Measurements from ENCODE around the gene CTXND1.

CTXND1 gene

GRCh38 chr15:80210611-80211573, 41.1 kb downstream of the CTXND1 start:
- in situ Hi-C loops (cut with HindIII; ENCODE audit: low sequenced_read_pairs): no loop called here

DNA sequence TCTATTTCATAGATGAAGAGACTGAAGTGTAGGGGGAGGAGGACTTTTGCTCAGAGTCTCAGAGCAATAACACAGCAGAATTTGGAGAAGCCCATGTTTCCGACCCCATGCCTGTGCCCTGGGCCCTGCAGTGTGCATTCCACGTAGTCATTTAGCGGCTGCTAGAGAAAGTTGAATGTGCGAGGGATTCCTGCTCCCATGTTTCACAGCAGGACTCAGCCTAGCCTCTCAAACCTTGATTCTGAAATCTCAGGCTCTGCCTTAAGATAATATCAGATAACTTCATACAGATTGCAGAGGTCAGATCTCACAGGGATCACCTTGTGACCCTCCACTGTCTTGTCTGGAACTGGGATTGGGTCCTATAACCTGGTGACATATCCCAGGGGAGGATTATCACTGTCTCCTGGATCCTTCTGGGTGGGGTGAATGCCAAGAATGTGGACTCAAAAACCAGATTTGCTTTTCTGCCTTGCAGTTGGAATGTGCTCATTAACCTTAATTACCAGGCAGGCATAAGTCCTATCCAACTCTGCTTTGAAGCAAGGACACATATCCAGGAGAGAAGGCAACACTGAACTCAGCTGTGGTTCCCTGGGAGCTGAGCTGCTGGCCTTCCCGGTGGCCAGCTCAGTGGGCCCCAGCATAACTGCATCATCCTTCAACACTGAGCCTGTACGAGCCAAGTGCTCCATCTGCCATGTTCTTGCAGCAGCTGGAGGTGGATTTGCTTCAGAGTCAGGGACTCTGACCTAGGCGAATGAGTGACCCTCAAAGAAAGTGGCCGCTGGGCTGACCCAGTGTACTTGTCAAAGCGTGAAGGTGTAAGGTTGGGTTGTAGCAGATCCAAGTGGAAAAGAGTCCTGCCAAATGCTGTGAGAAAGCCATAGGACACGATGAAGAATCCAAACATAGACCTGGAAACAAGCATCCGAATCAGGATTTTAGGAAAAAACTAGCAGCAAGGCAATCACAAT, 43.0 kb downstream of the CTXND1 start:
- in situ Hi-C loops (cut with HindIII; ENCODE audit: low sequenced_read_pairs): no loop called here

DNA sequence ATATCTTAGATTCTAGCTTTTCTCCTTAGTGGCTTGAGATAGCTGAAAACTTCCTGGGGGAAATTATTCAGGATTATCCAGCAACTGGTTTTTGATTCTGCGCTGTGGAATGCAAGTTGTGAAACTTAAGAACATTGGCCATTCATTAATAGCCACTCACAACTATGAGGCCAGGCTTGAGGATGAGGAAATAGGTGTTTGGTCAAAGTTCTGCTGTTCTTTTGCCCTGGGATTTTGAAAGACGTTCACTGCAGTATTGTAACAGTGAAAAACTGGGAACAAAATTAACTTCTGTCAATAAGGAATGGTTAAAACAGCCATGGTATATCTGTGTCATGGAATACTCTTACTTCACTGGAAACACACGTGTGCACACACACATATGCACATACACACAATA, 44.1 kb downstream of the CTXND1 start:
- in situ Hi-C loops (cut with HindIII; ENCODE audit: low sequenced_read_pairs): no loop called here

- in situ Hi-C loops (cut with HindIII; ENCODE audit: low sequenced_read_pairs): no loop called here
These were observed 47.8 kb downstream of the CTXND1 start for GRCh38 chr15:80204231-80204630.

- in situ Hi-C loops (cut with HindIII; ENCODE audit: low sequenced_read_pairs): no loop called here
These were observed 48.6 kb downstream of the CTXND1 start for GRCh38 chr15:80203361-80203885.

DNA sequence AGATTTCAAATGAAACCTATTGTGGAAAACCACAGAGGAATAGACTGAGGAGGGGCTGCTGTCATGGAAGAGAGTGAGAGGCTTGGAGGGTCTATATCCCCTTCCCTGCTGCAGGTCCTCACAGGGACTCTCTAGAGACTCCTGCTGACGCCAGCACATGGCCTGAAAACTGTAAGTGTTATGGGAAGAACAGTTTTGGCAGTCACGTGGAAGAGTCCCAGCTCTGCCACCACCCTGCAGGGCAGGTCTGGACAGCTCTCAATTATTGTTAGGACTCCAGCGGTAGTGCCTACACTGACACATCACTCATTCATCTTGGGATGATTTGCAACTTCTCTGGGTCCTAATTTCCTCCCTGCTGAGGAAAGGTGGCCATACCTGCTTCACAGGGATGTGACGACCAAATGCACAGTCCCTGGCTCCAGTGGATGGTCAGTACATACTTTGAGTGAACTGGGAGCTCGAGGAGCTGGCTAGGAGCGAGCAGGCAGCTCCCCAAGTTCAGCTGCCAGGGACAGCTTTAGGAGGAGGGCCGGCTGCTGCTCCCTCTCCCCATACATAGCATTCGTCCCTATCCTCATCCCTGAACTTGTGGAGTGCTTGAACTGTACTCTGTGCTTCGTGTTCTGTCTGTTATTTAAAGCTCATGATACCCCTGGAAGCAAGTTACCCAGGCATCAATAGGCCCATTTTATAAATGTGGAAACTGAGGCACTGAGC, 49.2 kb downstream of the CTXND1 start:
- in situ Hi-C loops (cut with HindIII; ENCODE audit: low sequenced_read_pairs): no loop called here

DNA sequence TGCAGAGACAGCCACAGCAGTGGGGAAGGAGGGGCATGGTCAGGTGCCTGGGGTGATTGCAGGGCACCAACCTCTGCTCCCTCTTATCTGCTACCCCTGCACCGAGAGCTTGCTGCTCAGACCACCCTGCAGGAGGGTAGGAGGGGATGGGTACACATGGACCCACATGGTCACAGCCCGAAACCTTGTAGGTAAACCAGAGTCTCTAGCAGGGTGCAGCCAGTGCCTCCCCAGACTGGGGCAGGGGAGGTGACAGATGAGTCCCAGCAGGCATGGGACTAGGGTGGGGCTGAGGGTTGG, 50.0 kb downstream of the CTXND1 start:
- in situ Hi-C loops (cut with HindIII; ENCODE audit: low sequenced_read_pairs): no loop called here

DNA sequence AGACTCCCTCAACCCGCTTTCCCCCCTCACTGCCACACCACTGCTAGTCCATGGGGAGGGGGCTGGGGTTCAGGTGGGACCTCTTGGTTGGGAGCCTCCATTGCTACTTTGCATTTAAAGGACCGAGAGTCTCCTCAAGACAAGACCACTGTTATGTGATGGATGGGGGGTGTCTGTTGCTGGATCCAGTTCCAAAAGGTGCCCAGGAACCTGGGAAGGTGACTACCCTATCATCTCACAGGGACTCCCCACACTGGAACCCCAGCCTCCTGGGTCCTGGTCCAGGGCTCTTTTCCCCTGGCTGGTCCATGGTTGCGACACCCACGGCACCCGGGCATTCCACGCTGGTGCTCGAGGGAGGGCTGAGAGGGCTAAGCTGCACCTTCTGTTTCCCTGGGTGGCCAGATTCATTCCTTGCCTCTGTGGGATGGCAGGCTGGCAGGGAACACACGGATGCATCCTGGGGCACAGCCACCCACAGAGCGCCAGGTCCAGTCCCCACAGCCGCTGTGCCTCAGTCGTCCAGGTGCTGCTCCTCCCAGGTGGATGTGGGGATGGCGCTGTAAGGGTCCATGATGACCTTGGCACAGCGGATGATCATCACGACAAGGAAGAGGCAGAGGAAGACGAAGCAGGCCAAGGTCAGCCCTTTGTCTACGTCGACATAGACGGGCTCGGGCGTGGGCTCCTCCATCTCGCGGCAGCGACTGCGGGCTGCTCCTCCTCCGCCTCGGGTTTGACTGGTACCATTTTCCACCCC, 50.6 kb downstream of the CTXND1 start:
- in situ Hi-C loops (cut with HindIII; ENCODE audit: low sequenced_read_pairs): no loop called here

DNA sequence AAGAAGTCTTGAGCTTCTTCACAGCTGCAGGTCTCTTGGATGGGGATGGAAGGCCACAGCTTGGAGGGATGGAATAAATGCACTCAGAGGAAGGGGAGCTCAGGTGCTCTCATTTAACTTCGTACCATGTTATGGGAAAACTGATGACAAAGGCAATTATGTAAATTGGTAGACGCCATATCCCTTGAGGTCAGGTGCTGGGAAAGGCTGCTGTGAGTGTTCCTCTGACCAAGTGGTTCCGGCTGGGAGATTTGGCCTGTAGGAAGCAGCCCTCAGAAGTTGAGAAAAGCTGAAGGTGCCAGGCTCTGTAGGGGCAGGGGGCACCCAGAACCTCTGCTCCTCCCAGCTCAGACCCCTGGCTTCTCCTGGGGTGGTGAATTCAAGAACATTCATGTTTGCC, 52.1 kb downstream of the CTXND1 start:
- in situ Hi-C loops (cut with HindIII; ENCODE audit: low sequenced_read_pairs): no loop called here

DNA sequence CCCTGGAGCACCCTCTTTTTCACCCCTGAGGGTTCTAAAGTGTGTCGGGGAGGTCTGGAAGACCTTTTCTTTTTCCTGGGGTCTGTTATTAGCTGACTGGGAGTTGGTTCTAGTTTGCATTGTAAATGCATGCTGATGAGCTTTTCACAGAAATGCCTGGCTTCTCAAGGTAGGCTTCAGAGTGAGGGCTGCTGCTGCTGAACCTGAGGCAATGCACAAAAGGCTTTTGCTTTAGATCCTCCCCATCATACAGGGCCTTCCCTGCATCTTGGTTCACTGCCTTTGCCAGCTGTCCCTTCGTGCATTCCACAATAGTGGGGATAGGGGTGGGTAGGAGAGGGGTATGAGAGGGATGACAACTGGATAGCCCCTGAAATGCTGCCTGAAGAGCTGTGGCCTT, 52.6 kb downstream of the CTXND1 start:
- in situ Hi-C loops (cut with HindIII; ENCODE audit: low sequenced_read_pairs): no loop called here

GRCh38 chr15:80194914-80195313, 57.1 kb downstream of the CTXND1 start:
- in situ Hi-C loops (cut with HindIII; ENCODE audit: low sequenced_read_pairs): no loop called here

GRCh38 chr15:80194186-80194585, 57.8 kb downstream of the CTXND1 start:
- in situ Hi-C loops (cut with HindIII; ENCODE audit: low sequenced_read_pairs): no loop called here

DNA sequence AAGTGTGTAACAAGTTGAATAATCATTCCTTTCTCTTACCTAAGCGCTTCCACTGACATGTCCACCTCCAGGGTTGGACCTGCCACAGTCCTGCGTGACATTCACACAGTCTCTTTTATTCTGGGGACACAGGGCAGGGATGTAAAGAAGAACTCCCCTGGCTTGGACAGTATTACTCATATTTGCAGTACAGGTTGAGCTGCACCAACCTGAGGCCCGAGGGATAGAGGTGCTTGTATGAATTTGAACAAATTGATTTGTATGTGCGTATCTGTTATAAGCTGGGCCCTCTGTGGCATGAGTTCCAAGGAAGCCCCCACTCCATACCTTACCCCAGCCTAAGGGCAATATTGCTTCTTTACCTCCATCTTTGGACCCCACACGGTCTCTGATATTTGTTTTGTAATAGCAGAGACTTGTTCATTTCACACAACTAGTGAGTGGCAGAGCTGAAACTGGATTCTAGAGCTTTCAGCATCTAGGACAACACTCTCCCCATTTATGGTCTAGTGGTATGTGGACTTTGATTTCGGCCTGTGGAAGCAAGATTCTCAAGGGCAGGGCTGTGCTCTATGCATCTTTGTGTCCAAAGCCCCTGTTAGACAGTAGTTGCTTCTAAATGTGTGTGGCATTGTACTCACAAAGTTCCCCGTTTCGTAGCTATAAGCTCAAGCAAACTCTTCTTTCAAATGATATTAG, 60.0 kb downstream of the CTXND1 start:
- in situ Hi-C loops (cut with HindIII; ENCODE audit: low sequenced_read_pairs): no loop called here

GRCh38 chr15:80191198-80191597, 60.8 kb downstream of the CTXND1 start:
- in situ Hi-C loops (cut with HindIII; ENCODE audit: low sequenced_read_pairs): no loop called here

- in situ Hi-C loops (cut with HindIII; ENCODE audit: low sequenced_read_pairs): no loop called here
These were observed 63.8 kb downstream of the CTXND1 start for GRCh38 chr15:80188251-80188650.

- in situ Hi-C loops (cut with HindIII; ENCODE audit: low sequenced_read_pairs): no loop called here
These were observed 65.4 kb downstream of the CTXND1 start for GRCh38 chr15:80186597-80186996.

GRCh38 chr15:80186066-80186465, 65.9 kb downstream of the CTXND1 start:
- in situ Hi-C loops (cut with HindIII; ENCODE audit: low sequenced_read_pairs): no loop called here

DNA sequence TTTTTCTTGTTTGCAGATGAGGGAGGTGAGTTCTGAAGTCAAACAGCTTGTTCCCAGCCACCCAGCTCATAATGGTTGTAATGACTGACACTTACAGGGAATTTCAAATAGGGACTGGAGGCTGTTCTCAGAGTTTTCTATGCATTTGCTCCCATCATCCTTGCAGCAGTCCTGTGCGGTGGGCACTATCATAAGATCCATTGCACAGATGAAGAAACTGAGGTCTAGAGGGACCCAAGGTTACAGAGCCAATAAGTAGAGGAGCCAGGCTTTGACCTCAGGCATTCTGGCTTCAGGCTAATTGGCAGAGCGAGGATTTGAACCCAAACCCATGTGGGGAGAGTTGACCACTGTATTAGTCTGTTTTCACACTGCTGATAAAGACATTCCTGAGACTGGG, 66.9 kb downstream of the CTXND1 start:
- in situ Hi-C loops (cut with HindIII; ENCODE audit: low sequenced_read_pairs): no loop called here

DNA sequence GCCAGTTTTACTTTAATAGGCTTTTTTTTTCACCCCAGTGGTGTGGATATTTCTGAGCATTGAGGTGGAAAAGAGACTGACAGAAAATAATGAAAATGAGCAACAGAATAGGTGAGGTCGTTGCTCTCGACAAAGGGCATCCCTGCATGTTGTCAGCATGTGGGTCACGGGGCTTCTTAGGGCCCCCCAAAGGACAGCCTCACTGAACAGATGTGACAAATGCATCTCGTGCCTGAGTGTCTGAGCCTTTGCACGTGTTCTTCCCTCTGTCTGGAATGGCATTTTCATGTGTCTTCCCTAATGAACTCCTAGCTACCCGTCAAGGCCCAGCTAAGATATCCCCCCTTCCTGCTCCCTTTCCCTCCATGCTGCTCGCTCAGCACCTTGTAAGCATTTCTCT, 67.5 kb downstream of the CTXND1 start:
- in situ Hi-C loops (cut with HindIII; ENCODE audit: low sequenced_read_pairs): no loop called here

GRCh38 chr15:80183886-80184285, 68.1 kb downstream of the CTXND1 start:
- in situ Hi-C loops (cut with HindIII; ENCODE audit: low sequenced_read_pairs): no loop called here
